ENCODE measurements around the gene LHX1. TPM values are rescaled to one million over a fixed set of nuclear protein-coding genes. Genes with fewer than 3 reads are reported as not detected.

The LHX1 gene
- polyA plus RNA-seq, 1 donor from 2014 or later: 2.5 TPM

DNA sequence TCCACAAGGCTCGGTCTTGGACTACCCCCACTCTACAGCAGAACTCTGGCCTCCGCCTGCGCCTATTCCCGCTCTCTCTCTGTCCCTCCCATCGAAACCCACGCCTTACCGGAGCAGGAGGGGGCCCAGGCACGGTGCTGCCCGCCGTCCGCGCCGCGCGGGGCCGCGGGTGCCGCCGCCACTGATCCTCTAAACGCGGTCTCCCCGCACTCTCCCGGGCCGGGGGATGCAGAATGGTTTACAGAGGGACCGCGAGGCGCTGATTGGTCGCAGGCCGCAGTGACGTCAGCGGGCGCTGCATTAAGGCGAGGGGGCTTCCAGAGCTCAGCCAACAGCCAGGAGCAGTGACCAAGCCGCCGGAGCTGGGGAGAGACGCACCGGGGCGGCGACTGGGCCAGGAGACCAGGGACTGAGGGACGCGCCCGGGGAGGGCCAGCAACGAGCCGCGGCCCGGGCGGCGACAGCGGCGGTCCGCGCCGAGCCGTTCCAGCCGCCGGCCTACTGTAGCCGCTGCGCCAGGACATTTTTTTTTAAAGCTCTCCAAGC is 747 bp upstream of the LHX1 start:
- no peaks in the 10 kb centered on the region for H3F3A ChIP-seq (ENCODE audit: insufficient read depth, low read length, poor library complexity, severe bottlenecking)
- H3K79me2 ChIP-seq (replicated peaks; ENCODE audit: insufficient read depth, low read length): no peaks in the 10 kb centered on the region
- no peak for TF ChIP-seq REST (IDR thresholded peaks at IDR 0.05; ENCODE audit: borderline replicate concordance)
- TF ChIP-seq, protein P1, sequence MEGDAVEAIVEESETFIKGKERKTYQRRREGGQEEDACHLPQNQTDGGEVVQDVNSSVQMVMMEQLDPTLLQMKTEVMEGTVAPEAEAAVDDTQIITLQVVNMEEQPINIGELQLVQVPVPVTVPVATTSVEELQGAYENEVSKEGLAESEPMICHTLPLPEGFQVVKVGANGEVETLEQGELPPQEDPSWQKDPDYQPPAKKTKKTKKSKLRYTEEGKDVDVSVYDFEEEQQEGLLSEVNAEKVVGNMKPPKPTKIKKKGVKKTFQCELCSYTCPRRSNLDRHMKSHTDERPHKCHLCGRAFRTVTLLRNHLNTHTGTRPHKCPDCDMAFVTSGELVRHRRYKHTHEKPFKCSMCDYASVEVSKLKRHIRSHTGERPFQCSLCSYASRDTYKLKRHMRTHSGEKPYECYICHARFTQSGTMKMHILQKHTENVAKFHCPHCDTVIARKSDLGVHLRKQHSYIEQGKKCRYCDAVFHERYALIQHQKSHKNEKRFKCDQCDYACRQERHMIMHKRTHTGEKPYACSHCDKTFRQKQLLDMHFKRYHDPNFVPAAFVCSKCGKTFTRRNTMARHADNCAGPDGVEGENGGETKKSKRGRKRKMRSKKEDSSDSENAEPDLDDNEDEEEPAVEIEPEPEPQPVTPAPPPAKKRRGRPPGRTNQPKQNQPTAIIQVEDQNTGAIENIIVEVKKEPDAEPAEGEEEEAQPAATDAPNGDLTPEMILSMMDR (IDR thresholded peaks at IDR 0.05; ENCODE audit: poor library complexity, severe bottlenecking): no peak
- no peak for TF ChIP-seq MXI1 (conservative IDR thresholded peaks at IDR 0.05; ENCODE audit: poor library complexity, severe bottlenecking)
- no peak for TF ChIP-seq EZH2 (IDR thresholded peaks at IDR 0.05; ENCODE audit: borderline replicate concordance, insufficient read depth, low read length, poor library complexity, severe bottlenecking)
- TF ChIP-seq EP300 (conservative IDR thresholded peaks at IDR 0.05; ENCODE audit: poor library complexity, severe bottlenecking): no peak
- no peak for TF ChIP-seq RAD21 (conservative IDR thresholded peaks at IDR 0.05)
- no peak for TF ChIP-seq SMC3 (conservative IDR thresholded peaks at IDR 0.05; ENCODE audit: poor library complexity)
- peak overlapping the region; percentile 54 for H3K4me3 ChIP-seq (ENCODE audit: low read length)
- no peak overlapping the region for H2AFZ ChIP-seq (ENCODE audit: low read depth, low read length)
- H3K9ac ChIP-seq (ENCODE audit: low read length): no peak overlapping the region
- H3K4me2 ChIP-seq (ENCODE audit: low read length): no peak overlapping the region
- no peaks in the 10 kb centered on the region for H3K36me3 ChIP-seq (ENCODE audit: insufficient read depth, low read length)
- H4K20me1 ChIP-seq (ENCODE audit: insufficient read depth): no peaks in the 10 kb centered on the region
- H3K9me3 ChIP-seq (ENCODE audit: low read length): no peaks in the 10 kb centered on the region
- peaks cover 99% of the 10 kb centered on the region for H3K27me3 ChIP-seq (ENCODE audit: insufficient read depth, low read depth, low read length)
- no peak overlapping the region for H3K27ac ChIP-seq (ENCODE audit: low read length)
- H3K9me2 ChIP-seq (ENCODE audit: insufficient read depth, low read length): no peaks in the 10 kb centered on the region

DNA sequence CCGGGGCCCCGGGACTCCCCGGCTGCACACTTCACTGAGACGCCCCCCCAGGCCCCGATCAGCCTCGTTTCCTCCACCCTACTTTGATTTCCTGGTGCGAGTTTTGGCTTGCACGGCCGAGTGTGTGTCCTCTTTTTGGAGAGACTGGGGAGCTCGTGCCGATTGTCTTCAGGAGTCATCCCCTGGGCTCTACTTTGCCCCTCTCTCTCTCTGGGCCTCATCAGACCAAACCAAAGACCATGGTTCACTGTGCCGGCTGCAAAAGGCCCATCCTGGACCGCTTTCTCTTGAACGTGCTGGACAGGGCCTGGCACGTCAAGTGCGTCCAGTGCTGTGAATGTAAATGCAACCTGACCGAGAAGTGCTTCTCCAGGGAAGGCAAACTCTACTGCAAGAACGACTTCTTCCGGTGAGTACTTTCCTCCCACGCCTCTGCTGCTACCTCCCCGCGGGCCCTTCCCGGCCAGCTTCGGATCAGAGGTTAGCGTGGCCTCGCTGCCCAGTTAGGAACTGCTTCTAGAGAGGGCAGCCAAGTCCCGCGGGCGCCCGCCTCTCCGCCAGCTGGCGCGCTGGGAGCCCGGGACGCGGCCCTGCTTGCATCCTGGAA is 787 bp downstream of the LHX1 start:
- Histone ChIP-seq H4K20me1 (ENCODE audit: insufficient read depth) (no peaks in the 10 kb centered on the region), H2AFZ (ENCODE audit: low read depth, low read length) (no peak overlapping the region), H3K9me3 (ENCODE audit: low read length) (no peaks in the 10 kb centered on the region), H3K27me3 (ENCODE audit: insufficient read depth, low read depth, low read length) (peaks cover 100% of the 10 kb centered on the region), H3K9me2 (ENCODE audit: insufficient read depth, low read length) (no peaks in the 10 kb centered on the region), H3K27ac (ENCODE audit: low read length) (no peak overlapping the region), H3F3A (ENCODE audit: insufficient read depth, low read length, poor library complexity, severe bottlenecking) (no peaks in the 10 kb centered on the region), H3K9ac (ENCODE audit: low read length) (no peak overlapping the region), H3K4me3 (ENCODE audit: low read length) (peak overlapping the region; percentile 54), H3K79me2 (replicated peaks; ENCODE audit: insufficient read depth, low read length) (no peaks in the 10 kb centered on the region), H3K4me2 (ENCODE audit: low read length) (no peak overlapping the region), H3K36me3 (ENCODE audit: insufficient read depth, low read length) (no peaks in the 10 kb centered on the region)
- TF ChIP-seq REST (IDR thresholded peaks at IDR 0.05; ENCODE audit: borderline replicate concordance) (no peak), RAD21 (conservative IDR thresholded peaks at IDR 0.05) (no peak), EZH2 (IDR thresholded peaks at IDR 0.05; ENCODE audit: borderline replicate concordance, insufficient read depth, low read length, poor library complexity, severe bottlenecking) (no peak), POLR2AphosphoS5 (IDR thresholded peaks at IDR 0.05) (no peak)
